ENCODE measurements around the gene ARHGAP35. TPM values are rescaled to one million over a fixed set of nuclear protein-coding genes. Genes with fewer than 3 reads are reported as not detected.

The ARHGAP35 gene
- total RNA-seq, 2 donors from 2014 or later, result 27.6 to 42.9 TPM

Other genes with a start within 250 kb of the ARHGAP35 start
- 1 to 10 TPM in 1 of 2 donors, under 1 TPM in 1; 0.31 to 1.7 TPM for gene PTGIR, start 235.9 kb upstream of the ARHGAP35 start, total RNA-seq
- 1 to 10 TPM in 1 of 2 donors, not detected in 1; 3.0 TPM for gene GNG8, start 224.8 kb upstream of the ARHGAP35 start, total RNA-seq
- gene DACT3, start 199.8 kb upstream of the ARHGAP35 start, total RNA-seq, result under 1 TPM in 1 of 2 donors, not detected in 1; 0.36 TPM
- 10 to 100 TPM; 82.3 to 100.0 TPM for gene PRKD2, start 143.9 kb upstream of the ARHGAP35 start, total RNA-seq
- 10 to 100 TPM; 16.4 to 25.4 TPM for gene FKRP, start 114.9 kb upstream of the ARHGAP35 start, total RNA-seq
- 100 to 1,000 TPM in 1 of 2 donors, 10 to 100 TPM in 1; 88.9 to 121 TPM for gene STRN4, start 114.5 kb upstream of the ARHGAP35 start, total RNA-seq
- gene SLC1A5, start 72.4 kb upstream of the ARHGAP35 start, total RNA-seq, result 100 to 1,000 TPM; 215 to 269 TPM
- 100 to 1,000 TPM in 1 of 2 donors, 10 to 100 TPM in 1; 94.3 to 130 TPM for gene AP2S1, start 10.2 kb upstream of the ARHGAP35 start, total RNA-seq
- gene NPAS1, start 158.8 kb downstream of the ARHGAP35 start, total RNA-seq, result not detected
- 10 to 100 TPM; 35.0 to 62.7 TPM for gene TMEM160, start 187.6 kb downstream of the ARHGAP35 start, total RNA-seq

Measured in natural killer cell treated with Interleukin-12 subunit alpha and Interleukin-12 subunit beta and Interleukin-15 and Interleukin-18, amount 100 ng/mL, for 72 hours (primary cell).